ENCODE data around the gene SMIM1.

DNA sequence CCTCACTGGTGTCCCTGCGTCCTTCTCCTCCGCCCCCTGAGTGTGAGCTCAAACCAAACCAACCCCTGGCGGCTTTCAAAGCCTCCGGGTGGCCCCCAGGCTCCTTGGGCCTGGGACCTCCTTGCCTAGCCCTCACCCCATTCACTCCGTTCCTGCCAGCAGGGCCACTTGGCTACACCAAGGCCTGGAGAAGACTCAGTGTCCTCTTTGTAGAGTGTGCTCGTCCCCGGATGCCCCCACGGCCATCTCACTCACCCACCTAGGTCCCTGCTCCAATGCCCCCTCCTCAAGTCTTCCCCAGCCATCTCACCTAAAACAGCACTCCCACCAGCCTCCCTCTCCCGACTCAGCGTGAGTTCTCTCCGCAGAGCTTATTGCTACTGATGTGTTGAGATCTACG, 27.5 kb upstream of the SMIM1 start:
- TF ChIP-seq EZH2 (IDR thresholded peaks at IDR 0.05; ENCODE audit: low read length) = no peak
- TF ChIP-seq, protein P1, sequence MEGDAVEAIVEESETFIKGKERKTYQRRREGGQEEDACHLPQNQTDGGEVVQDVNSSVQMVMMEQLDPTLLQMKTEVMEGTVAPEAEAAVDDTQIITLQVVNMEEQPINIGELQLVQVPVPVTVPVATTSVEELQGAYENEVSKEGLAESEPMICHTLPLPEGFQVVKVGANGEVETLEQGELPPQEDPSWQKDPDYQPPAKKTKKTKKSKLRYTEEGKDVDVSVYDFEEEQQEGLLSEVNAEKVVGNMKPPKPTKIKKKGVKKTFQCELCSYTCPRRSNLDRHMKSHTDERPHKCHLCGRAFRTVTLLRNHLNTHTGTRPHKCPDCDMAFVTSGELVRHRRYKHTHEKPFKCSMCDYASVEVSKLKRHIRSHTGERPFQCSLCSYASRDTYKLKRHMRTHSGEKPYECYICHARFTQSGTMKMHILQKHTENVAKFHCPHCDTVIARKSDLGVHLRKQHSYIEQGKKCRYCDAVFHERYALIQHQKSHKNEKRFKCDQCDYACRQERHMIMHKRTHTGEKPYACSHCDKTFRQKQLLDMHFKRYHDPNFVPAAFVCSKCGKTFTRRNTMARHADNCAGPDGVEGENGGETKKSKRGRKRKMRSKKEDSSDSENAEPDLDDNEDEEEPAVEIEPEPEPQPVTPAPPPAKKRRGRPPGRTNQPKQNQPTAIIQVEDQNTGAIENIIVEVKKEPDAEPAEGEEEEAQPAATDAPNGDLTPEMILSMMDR (optimal IDR thresholded peaks at IDR 0.05 in 1 of 3, IDR thresholded peaks at IDR 0.05 in 1 of 3, conservative IDR thresholded peaks at IDR 0.05 in 1 of 3; ENCODE audit: extremely low read depth in 1 of 3, insufficient read depth in 2 of 3, low read length in 3 of 3) = no peak
